Stomach smooth muscle (tissue), 2 donors: ENCODE results near the gene LDAH.

ENCODE experiments used
- H3K27ac ChIP-seq: one replicate; pipeline ENCODE4 v1.7.0; 2013; ENCODE audit warnings: mild to moderate bottlenecking, low read length, inconsistent platforms
- H3K27me3 ChIP-seq, 2 donors: one replicate each; pipeline ENCODE4 v1.7.0; 2013; ENCODE audit warnings: low read length in 2 of 2; ENCODE audit not compliant: insufficient read depth in 2 of 2, control insufficient read depth in 1 of 2
- H3K36me3 ChIP-seq, 2 donors: one replicate each; pipeline ENCODE4 v1.7.0; 2013; ENCODE audit warnings: low read length in 2 of 2; ENCODE audit not compliant: control insufficient read depth in 2 of 2, insufficient read depth in 2 of 2
- H3K4me1 ChIP-seq: one replicate; pipeline ENCODE4 v1.7.0; 2013; ENCODE audit warnings: low read length; ENCODE audit not compliant: control insufficient read depth, insufficient read depth
- H3K4me3 ChIP-seq, 2 donors: one replicate each; pipeline ENCODE4 v1.7.0; 2013; ENCODE audit warnings: low read length in 2 of 2
- H3K9ac ChIP-seq, 2 donors: one replicate each; pipeline ENCODE4 v1.7.0; 2013; ENCODE audit warnings: low read length in 2 of 2, mild to moderate bottlenecking in 1 of 2
- H3K9me3 ChIP-seq, 2 donors: one replicate each; pipeline ENCODE4 v1.7.0; 2013; ENCODE audit warnings: low read length in 2 of 2; ENCODE audit not compliant: control insufficient read depth in 2 of 2
- donor health status: healthy.
- donor health status: Pancreatic carcinoma.

Gene LDAH

DNA sequence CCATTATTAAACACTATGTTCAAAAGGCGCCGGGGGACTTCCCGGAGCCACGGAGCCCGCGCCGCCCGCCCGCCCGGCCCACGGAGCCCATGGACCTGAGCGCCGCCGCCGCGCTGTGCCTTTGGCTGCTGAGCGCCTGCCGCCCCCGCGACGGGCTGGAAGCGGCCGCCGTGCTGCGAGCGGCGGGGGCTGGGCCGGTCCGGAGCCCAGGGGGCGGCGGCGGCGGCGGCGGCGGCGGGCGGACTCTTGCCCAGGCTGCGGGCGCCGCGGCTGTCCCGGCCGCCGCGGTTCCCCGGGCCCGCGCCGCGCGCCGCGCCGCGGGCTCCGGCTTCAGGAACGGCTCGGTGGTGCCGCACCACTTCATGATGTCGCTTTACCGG lies 155.8 kb downstream of the LDAH start:
- Histone ChIP-seq H3K4me1 (peaks cover 27% of the 10 kb centered on the region), H3K27me3 (peaks cover 75 to 91% of the 10 kb centered on the region in 2 donors), H3K27ac (no peak overlapping the region)

DNA sequence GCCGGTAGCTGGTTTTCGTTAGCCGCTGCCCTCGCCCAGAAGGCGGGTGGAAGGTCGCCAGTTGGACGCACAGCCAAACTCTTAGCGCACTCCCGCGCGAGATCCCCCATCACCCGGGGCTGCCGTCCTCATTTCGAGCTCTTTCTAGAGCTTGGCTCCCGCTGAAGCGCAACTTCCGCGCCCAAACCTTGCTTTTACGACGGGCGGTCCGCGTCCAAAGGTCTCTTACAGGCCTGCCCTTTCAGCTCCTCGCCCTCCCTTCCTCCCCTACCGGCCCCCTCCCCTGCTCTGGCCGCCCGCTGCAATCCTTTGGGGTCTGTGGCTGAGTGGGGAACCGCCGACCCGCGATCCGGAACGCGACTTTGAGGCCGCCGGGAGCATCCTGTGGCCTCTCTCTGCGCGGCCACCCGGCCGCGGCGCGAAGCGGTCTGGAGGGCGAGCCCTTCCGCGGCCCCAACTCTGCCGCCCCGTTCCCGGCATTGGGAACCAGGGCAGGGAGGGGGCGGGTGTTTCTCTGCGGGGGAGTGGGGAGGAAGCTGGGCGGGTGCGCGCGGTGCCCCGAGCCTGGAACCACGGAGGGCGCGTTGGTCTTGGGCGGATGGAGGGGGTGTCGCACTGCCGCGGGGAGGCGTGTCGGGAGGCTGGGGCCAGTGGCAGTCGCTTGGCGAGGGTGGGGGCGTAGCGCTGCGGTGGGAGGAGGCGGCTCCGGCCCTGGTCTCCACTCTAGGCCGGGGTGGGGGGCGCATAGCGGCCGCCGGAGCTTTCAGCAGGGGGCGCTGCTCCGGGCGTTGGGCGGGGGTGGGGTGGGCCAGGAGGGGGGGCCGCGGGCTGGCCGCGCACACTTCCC lies 156.4 kb downstream of the LDAH start, which contains the start of gene GDF7:
GDF7 (plus strand) TSS at position 841 of the 847 bp plus-strand sequence. CDS start 96 bp downstream, outside the sequence.
- H3K27me3 ChIP-seq = peaks cover 71 to 91% of the 10 kb centered on the region in 2 donors
- peaks cover 28% of the 10 kb centered on the region for H3K4me1 ChIP-seq
- H3K36me3 ChIP-seq = no peaks in the 10 kb centered on the region
- no peaks in the 10 kb centered on the region for H3K9me3 ChIP-seq
- H3K4me3 ChIP-seq = peak within 1 kb of the TSS; percentile 48 to 71
- no peak within 1 kb of the TSS for H3K27ac ChIP-seq
- no peak within 1 kb of the TSS for H3K9ac ChIP-seq

More for the DNA sequence above, 155.8 kb downstream of the LDAH start:
- Histone ChIP-seq H3K4me3 (peak overlapping the region; percentile 26 to 71), H3K9ac (no peak overlapping the region), H3K9me3 (no peaks in the 10 kb centered on the region), H3K36me3 (no peaks in the 10 kb centered on the region)

DNA sequence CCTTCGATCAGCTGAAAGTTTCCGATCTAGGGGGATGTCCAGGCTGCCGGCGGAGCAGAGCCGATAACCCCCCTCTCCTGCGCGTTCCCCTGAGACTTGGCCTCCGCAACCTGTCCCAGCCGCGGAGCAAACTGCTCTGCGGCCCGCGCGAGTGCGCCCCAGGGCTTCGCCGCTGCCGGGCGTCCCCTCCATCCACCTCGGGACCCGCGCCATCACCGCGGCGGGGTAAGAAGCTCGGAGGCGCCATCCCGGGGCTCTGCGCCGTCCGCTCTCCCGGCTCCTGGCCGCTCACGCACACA lies 156.9 kb downstream of the LDAH start:
- H3K9me3 ChIP-seq = no peaks in the 10 kb centered on the region
- H3K27ac ChIP-seq = no peak overlapping the region
- H3K27me3 ChIP-seq = peaks cover 65 to 85% of the 10 kb centered on the region in 2 donors
- peaks cover 25% of the 10 kb centered on the region for H3K4me1 ChIP-seq
- H3K9ac ChIP-seq = no peak overlapping the region
- no peaks in the 10 kb centered on the region for H3K36me3 ChIP-seq
- peak overlapping the region; percentile 48 to 69 for H3K4me3 ChIP-seq

DNA sequence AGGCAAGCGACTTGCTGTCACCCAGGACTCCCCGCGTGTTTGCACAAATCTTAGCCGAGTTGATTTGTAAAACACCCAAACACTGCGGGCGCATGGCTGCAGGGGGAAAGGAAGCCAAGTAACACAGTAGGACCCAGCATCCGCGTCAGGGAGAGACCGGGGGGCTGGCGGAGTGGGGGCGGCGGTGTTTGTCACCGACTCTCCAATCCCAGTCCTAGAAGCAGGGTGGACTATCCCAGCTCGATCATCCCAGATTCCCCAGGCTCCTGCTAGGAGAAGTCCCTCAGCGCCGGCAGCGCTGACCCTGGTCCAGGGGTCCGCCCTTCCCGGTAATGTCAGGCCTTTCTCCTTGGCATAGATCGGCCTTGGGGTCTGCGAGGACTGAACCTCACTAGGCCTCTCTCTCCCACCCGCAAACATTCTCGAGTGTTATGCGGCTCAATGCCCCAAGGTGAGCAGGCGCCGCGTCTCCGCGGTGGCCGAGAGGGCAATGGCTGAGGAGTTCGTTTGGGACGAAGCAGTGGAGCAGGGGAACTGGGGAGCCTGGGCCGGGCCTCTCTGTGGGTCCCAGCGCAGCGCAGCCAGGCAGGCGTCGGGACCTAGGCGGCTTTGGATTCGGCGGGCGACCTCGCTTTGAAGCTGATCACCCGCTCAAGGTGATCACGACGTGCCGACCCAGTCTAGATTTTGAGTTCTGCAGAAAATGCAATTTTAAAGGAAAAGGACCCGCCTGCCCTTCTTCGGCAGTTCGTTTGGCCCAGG lies 157.5 kb downstream of the LDAH start:
- peaks cover 64 to 83% of the 10 kb centered on the region in 2 donors for H3K27me3 ChIP-seq
- no peak overlapping the region for H3K9ac ChIP-seq
- H3K36me3 ChIP-seq = no peaks in the 10 kb centered on the region
- no peak overlapping the region for H3K27ac ChIP-seq
- peak overlapping the region; percentile 48 to 69 for H3K4me3 ChIP-seq
- peaks cover 25% of the 10 kb centered on the region for H3K4me1 ChIP-seq
- H3K9me3 ChIP-seq = no peaks in the 10 kb centered on the region

DNA sequence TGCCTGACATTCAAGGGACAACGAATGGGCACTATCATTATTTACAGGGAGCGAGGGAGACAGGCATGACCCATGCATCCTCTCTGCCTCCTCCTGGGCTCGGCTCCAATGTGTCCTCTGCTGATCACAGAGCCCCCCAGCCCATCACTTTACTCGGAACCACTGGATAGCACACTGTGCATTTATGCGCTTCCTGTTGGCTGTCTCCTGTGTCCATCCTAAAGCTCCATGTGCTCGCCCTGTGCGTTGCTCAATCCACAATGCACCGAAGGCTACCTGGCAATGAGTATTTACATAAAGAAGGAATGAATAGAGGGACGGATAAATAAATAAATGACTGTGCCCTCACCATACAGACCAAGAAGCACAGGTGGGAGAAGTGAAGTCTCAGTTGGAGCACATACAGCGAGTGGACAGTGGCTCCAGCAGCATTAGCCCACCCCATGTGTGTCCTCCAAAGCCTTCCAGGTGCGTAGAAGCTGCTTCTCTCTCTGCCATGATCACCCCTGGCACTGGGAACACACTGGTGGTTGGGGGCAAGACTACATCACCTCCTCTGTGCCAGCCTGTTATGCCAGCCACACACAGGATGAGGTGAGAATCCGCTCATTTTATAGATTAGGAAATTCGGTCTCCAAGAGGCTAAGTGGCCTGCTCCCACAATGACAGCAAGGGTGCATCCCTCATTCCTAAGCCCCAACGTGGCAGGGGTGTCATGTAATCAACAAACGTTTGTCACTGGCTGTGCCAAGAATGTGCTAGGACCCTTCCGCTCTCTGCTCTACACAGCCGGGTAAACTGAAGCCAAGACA lies 158.3 kb downstream of the LDAH start:
- peaks cover 25% of the 10 kb centered on the region for H3K4me1 ChIP-seq
- H3K4me3 ChIP-seq = no peak overlapping the region
- H3K9ac ChIP-seq = no peak overlapping the region
- H3K36me3 ChIP-seq = no peaks in the 10 kb centered on the region
- no peaks in the 10 kb centered on the region for H3K9me3 ChIP-seq
- peaks cover 56 to 76% of the 10 kb centered on the region in 2 donors for H3K27me3 ChIP-seq
- no peak overlapping the region for H3K27ac ChIP-seq

DNA sequence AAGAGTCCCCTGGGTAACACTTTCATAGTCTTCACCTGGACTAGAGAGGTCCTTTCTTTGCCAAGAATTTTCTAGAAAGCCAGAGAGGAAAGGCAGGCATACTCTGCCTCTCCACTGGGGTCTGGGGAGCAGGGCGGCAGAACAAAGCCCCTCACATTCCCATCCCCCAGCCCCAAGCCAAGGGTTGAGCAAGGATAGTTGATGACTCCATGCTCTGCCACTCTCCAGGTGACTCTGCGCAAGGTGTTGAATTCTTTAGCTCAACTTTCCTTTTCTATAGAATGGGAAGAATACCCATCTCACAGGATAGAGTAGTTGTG lies 158.9 kb downstream of the LDAH start:
- Histone ChIP-seq H3K36me3 (no peaks in the 10 kb centered on the region), H3K4me1 (peaks cover 23% of the 10 kb centered on the region), H3K9ac (no peak overlapping the region), H3K27me3 (peaks cover 50 to 70% of the 10 kb centered on the region in 2 donors), H3K9me3 (no peaks in the 10 kb centered on the region), H3K27ac (no peak overlapping the region), H3K4me3 (no peak overlapping the region)

DNA sequence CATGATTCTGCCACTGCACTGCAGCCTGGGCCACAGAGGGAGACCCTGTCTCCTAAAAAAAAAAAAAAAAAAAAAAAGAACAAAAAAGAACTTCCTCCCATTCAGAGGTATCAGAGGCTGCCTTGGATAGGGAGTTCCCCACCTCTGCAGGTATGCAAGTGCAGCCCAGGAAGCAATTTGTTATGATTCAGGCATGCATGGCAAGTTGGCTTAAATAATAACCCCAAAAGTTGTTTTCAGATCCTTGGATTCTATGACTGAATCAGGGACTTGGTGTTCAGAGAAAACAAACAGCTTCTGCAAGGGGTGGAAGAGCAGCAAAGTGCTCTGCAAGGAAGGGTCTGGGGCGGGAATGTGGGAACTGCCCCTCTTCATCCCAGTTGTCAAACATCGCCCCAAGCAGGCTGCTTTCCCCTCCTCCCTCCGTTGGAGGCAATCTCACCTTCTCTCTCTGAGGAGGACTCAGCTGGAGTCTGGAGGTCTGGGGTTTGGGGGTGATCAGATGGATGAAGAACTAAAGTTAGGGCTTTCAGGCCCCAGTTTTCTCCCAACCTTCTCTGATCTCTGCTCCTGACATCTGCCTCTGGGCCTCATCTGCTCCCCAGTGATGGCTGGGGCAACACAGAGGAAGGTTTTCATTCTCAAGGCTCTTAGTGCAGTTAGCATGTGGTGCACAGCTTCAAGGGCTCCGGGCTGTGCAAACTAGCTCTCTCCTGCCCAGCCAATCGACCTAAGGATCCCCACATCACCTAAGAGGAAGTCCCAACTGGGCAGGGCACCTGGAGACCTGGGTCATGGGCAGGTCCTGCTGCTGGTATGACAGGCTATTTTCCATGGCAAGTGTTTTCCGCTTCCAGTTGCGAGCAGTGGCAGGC lies 159.5 kb downstream of the LDAH start:
- H3K9ac ChIP-seq = no peak overlapping the region
- H3K9me3 ChIP-seq = no peaks in the 10 kb centered on the region
- H3K27ac ChIP-seq = no peak overlapping the region
- H3K36me3 ChIP-seq = no peaks in the 10 kb centered on the region
- peaks cover 23% of the 10 kb centered on the region for H3K4me1 ChIP-seq
- H3K4me3 ChIP-seq = no peak overlapping the region
- peaks cover 44 to 64% of the 10 kb centered on the region in 2 donors for H3K27me3 ChIP-seq

DNA sequence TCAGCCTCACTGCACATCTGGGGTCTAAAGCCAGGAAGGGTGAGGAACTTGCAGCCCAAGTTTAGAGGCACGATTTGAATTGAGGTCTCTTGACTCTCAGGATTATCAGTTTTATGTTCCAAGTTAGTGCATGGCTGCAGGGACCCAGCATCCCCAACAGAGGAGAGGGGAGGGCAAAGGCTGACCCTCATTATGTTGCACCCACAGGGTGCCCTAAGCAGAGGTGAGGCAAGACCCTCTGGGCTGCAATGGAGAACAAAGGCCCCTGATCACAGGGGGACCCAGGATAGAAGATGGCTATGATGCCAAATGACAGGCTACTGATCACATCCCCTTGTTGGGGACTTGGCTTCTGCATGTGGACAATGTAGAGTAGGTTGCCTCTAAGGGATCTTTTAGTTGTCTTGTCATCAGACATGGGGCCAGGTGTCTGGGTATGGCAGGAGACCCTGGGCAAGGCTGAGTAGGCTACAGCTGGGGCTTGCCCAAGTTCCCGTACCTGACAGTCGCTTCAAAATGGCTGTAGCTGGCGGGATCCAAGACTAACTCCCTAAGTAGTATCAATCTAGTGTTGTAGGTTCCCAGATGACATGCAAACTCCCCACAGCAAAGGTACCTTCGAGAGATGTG lies 160.5 kb downstream of the LDAH start:
- H3K9me3 ChIP-seq = no peaks in the 10 kb centered on the region
- peaks cover 35 to 54% of the 10 kb centered on the region in 2 donors for H3K27me3 ChIP-seq
- H3K27ac ChIP-seq = no peak overlapping the region
- H3K9ac ChIP-seq = no peak overlapping the region
- no peak overlapping the region for H3K4me3 ChIP-seq
- no peaks in the 10 kb centered on the region for H3K36me3 ChIP-seq
- peaks cover 18% of the 10 kb centered on the region for H3K4me1 ChIP-seq

DNA sequence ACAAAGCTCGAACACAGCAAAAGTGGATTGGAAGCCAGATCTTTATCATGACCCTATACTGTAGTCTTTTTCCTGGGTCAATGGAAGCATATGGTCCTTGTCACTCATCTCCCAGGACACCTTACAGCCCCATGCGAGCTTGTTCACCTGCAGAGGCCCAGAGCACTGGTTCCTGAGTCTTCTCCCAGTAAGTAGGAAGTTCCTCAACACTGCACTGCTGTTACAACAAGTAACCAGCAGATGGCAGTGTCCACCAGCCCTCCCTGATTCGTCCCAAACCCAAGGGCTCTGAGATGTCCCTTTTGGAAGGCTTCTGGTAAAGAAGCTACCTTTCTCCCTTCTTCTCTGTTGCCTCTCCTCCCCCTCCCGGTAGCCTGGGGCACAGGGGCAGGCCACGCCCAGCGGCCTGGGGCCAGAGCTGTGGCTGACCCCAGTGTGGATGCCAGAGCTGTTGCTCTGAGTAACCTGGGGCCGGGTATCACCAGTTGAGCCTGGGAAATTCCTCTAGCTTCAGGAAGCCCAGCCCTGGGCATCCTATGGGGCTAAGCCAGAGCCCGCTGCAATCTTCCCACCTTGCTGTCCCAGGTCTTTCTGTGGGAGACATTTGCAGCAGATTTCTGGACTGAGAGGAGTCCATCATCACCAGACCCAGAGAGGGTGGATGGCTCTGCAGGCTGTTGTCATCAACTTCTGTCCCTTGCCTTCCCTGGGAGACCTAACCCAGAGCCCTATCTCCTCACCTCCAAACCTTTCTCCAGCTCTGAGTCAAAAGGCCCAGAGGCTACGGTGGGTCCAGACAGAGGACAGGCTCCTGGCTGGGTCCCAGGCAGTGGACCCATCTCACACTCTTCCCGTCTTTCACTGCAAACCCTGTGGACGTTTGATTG lies 161.2 kb downstream of the LDAH start:
- Histone ChIP-seq H3K9ac (no peak overlapping the region), H3K4me3 (no peak overlapping the region), H3K4me1 (peaks cover 16% of the 10 kb centered on the region), H3K27ac (no peak overlapping the region), H3K27me3 (peaks cover 35 to 51% of the 10 kb centered on the region in 2 donors), H3K36me3 (no peaks in the 10 kb centered on the region), H3K9me3 (no peaks in the 10 kb centered on the region)
